K562 (cell line): ENCODE results near the gene SOX30. TPM values are rescaled to one million over a fixed set of nuclear protein-coding genes. Genes with fewer than 3 reads are reported as not detected.

Experiments used
- ATAC-seq: fragments of 200-7000 bp; cut with Tn5 transposase; 3 replicates; pipeline ENCODE4 v1.9.1; 2020; ENCODE audit warnings: moderate library complexity
- BruUV-seq: library from RNA; stranded (reverse); fragments of 400-500 nt; replicated peaks from 2 replicates; lab custom pipeline; 2021; lab: Mats Ljungman, UMichigan
- CTCF ChIA-PET: fragments of 300-600 bp; formaldehyde crosslinking; extraction: SDS; loops from one replicate; lab custom pipeline; 2021; ENCODE audit warnings: low intra/inter-chr PET ratio; lab: Yijun Ruan, JAX
- POLR2A ChIA-PET: fragments of 300-600, 350-650 bp; sonication (Branson Sonifier 250); formaldehyde crosslinking; extraction: SDS; loops from one replicate; lab custom pipeline; 2021; ENCODE audit warnings: antibody characterized with exemption, inconsistent platforms; lab: Yijun Ruan, JAX
- DNase-seq, 4 experiments: peaks; one replicate each; pipeline versions ENCODE4 v3.0.0 to v3.0.0-alpha.2; 2011 to 2018; ENCODE audit warnings: low spot score in 3 of 4, mixed read lengths in 3 of 4; ENCODE audit errors: extremely low read depth in 1 of 4
- FAIRE-seq: peaks from 2 replicates; lab custom pipeline; 2011; peaks lifted over from hg19 to GRCh38; lab: Jason Lieb, UNC
- H2AFZ ChIP-seq: 2 replicates; pipeline ENCODE4 v1.6.0; 2011; ENCODE audit warnings: low read depth, low read length, control low read depth, inconsistent platforms
- H3K27ac ChIP-seq: fragments of 200-600 bp; 3 replicates; pipeline ENCODE4 v1.8.0; 2011; ENCODE audit warnings: low read depth, mild to moderate bottlenecking, control low read depth, inconsistent platforms, low read length, moderate library complexity, mixed read lengths; ENCODE audit errors: extremely low read depth
- H3K27me3 ChIP-seq, 2 experiments: fragments of 300-600 bp in 1 of 2; 2 replicates in 1 of 2; 3 replicates in 1 of 2; pipeline versions ENCODE4 v1.6.0 to v1.8.0; 2011; ENCODE audit warnings: inconsistent platforms in 2 of 2, low read length in 2 of 2, mild to moderate bottlenecking in 1 of 2, mixed read lengths in 1 of 2, moderate library complexity in 1 of 2; ENCODE audit not compliant: control insufficient read depth in 2 of 2, insufficient read depth in 2 of 2
- H3K36me3 ChIP-seq: fragments of 300-600 bp; 3 replicates; pipeline ENCODE4 v1.8.0; 2011; ENCODE audit warnings: mild to moderate bottlenecking, low read length, inconsistent platforms; ENCODE audit not compliant: control insufficient read depth, insufficient read depth
- H3K4me1 ChIP-seq, 2 experiments: fragments of 200-600 bp in 1 of 2; replicated peaks in 1 of 2; 2 replicates in 1 of 2; 3 replicates in 1 of 2; pipeline versions ENCODE4 v1.5.1 to v1.8.0; 2011; ENCODE audit warnings: inconsistent platforms in 2 of 2, low read length in 2 of 2, mild to moderate bottlenecking in 1 of 2, mixed read lengths in 1 of 2, moderate library complexity in 1 of 2; ENCODE audit not compliant: control insufficient read depth in 2 of 2, insufficient read depth in 2 of 2
- H3K4me2 ChIP-seq: 2 replicates; pipeline ENCODE4 v1.6.1; 2011; ENCODE audit warnings: low read length, control low read depth, inconsistent platforms, mixed read lengths; ENCODE audit not compliant: insufficient read depth
- H3K4me3 ChIP-seq: fragments of 200-600 bp; sonication (generic), shearing (Covaris generic); 2 replicates; pipeline ENCODE4 v1.5.1; 2016; ENCODE audit warnings: control low read depth, inconsistent platforms
- H3K79me2 ChIP-seq: fragments of 200-600 bp; 3 replicates; pipeline ENCODE4 v1.8.0; 2011; ENCODE audit warnings: low read length, inconsistent platforms; ENCODE audit not compliant: control insufficient read depth, insufficient read depth
- H3K9ac ChIP-seq, 2 experiments: 2 replicates each; pipeline versions ENCODE4 v1.6.0 to v1.6.1; 2011; ENCODE audit warnings: low read depth in 2 of 2, low read length in 2 of 2, control low read depth in 1 of 2, inconsistent platforms in 1 of 2, mild to moderate bottlenecking in 1 of 2, mixed read lengths in 1 of 2; ENCODE audit not compliant: insufficient read depth in 1 of 2
- H3K9me1 ChIP-seq: one replicate; pipeline ENCODE4 v1.6.0; 2011; ENCODE audit warnings: inconsistent platforms, mild to moderate bottlenecking, low read length, moderate library complexity; ENCODE audit not compliant: control insufficient read depth, insufficient read depth
- H3K9me3 ChIP-seq: replicated peaks from 2 replicates; pipeline ENCODE4 v1.5.1; 2011; ENCODE audit warnings: low read depth, low read length, inconsistent platforms; ENCODE audit not compliant: control insufficient read depth, insufficient read depth
- H4K20me1 ChIP-seq: replicated peaks from 2 replicates; pipeline ENCODE4 v1.6.1; 2011; ENCODE audit warnings: low read length, inconsistent platforms, mixed read lengths; ENCODE audit not compliant: control insufficient read depth, insufficient read depth
- ARHGAP35 ChIP-seq: fragments of 450-650 bp; IDR thresholded peaks from 2 replicates; pipeline ENCODE4 v1.6.1; 2018; ENCODE audit not compliant: partially characterized antibody
- BRD9 ChIP-seq: fragments of 450-650 bp; IDR thresholded peaks from 2 replicates; pipeline ENCODE4 v1.6.1; 2018; ENCODE audit warnings: low read depth; ENCODE audit not compliant: partially characterized antibody
- HEY1 ChIP-seq: fragments of 250-450 bp; sonication (Bioruptor Pico); IDR thresholded peaks from 2 replicates; pipeline ENCODE4 v1.5.0; 2020; ENCODE audit warnings: mild to moderate bottlenecking, moderate library complexity, borderline replicate concordance
- KDM5B ChIP-seq: fragments of 200-600 bp; sonication (generic); IDR thresholded peaks from 2 replicates; pipeline ENCODE4 v1.6.1; 2012; ENCODE audit warnings: low read depth, mild to moderate bottlenecking, moderate library complexity, low read length, control low read depth, inconsistent platforms; ENCODE audit not compliant: insufficient replicate concordance
- NFXL1 ChIP-seq: fragments of 450-650 bp; formaldehyde crosslinking; IDR thresholded peaks from 2 replicates; pipeline ENCODE4 v1.4.0; 2021; ENCODE audit warnings: mild to moderate bottlenecking
- ZKSCAN3 ChIP-seq: fragments of 250-450 bp; sonication (Bioruptor Pico); IDR thresholded peaks from 2 replicates; pipeline ENCODE4 v1.4.0; 2020
- WGBS: fragments of 100-300 bp; shearing (Covaris generic); methylation state at CpG from one replicate; pipeline ENCODE4 v1.1.6; 2016; ENCODE audit warnings: low coverage, mixed read lengths; ENCODE audit not compliant: insufficient coverage; ENCODE audit errors: missing lambda C conversion rate; 5-methylcytosine and 5-hydroxymethylcytosine counted together
- in situ Hi-C: fragments of 300-500 bp; cut with MboI; formaldehyde crosslinking; loops from 4 replicates; pipeline ENCODE4 v1.15.0; 2018; ENCODE audit warnings: inconsistent platforms, mixed read lengths
- intact Hi-C: fragments of 100-400 bp; cut with micrococcal nuclease; formaldehyde crosslinking; loops from 2 replicates; pipeline ENCODE4 v1.14.2; 2022
- polyA plus RNA-seq, 8 experiments: library from polyadenylated mRNA; depleted of rRNA in 4 of 8; stranded (reverse) in 5 of 8; unstranded in 3 of 8; fragments of >200 nt; fragmentation: Nextera tagmentation in 2 of 8; fragmentation: Illumina TruSeq in 1 of 8; extraction: Ambion mirVana in 2 of 8; extraction: Trizol in 1 of 8; gene quantifications; 2 replicates each; pipeline versions ENCODE4 v1.2.1 to v1.2.3, GENCODE V29; 2011 to 2014; ENCODE audit warnings: inconsistent platforms in 1 of 8, missing spikeins in 1 of 8
- total RNA-seq, 7 experiments: library from RNA; depleted of rRNA in 6 of 7; stranded (reverse); fragments of >200 nt in 6 of 7; fragmentation: Illumina TruSeq in 2 of 7; extraction: Trizol in 2 of 7; gene quantifications; 2 replicates each; pipeline versions ENCODE4 v1.2.1 to v1.2.3, GENCODE V29; 2011 to 2021; ENCODE audit warnings: low replicate concordance in 1 of 7
- TF ChIP-seq, protein P1 (sequence below): fragments of 450-650 bp; IDR thresholded peaks from 2 replicates; pipeline ENCODE4 v1.7.1; 2018; ENCODE audit warnings: mild to moderate bottlenecking, low read depth; ENCODE audit not compliant: partially characterized antibody
- TF ChIP-seq, protein P2 (sequence below): conservative IDR thresholded peaks from 2 replicates; pipeline ENCODE4 v1.6.1; 2011; ENCODE audit warnings: low read depth, mild to moderate bottlenecking, low read length; ENCODE audit not compliant: control insufficient read depth
- TF ChIP-seq, protein P3 (sequence below): fragments of 250-450 bp; sonication (Bioruptor Pico); IDR thresholded peaks from 2 replicates; pipeline ENCODE4 v1.4.0; 2020; ENCODE audit warnings: mild to moderate bottlenecking, moderate library complexity

Gene SOX30
- total and polyA plus RNA-seq, 9 of the 15 experiments (the other 6 are each of a cell fraction or from before 2014, with no cell fraction given) = not detected

DNA sequence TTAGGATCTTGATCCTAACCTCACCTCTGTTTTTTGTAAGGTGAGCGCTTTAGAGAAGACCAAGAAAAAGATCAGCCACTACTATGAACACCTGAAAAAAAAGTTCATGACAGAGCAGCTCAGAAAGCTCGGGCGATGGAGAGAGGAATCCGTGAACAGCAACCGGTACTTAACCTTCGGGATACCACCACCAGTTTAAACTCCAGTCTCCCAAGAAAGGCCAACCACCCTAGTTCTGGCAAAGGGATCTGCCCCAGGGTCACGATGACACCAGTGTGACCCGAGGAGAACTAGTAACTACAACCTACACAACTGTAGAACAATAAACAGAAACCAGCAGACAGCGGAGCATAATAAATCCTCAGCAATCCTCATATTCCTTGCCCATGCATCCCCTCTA, 27.6 kb upstream of the SOX30 start (continued):
- no peak for TF ChIP-seq KDM5B
- TF ChIP-seq ZKSCAN3 (CRISPR knock-in tag) = no peak
- TF ChIP-seq HEY1 = no peak
- TF ChIP-seq, protein P1, sequence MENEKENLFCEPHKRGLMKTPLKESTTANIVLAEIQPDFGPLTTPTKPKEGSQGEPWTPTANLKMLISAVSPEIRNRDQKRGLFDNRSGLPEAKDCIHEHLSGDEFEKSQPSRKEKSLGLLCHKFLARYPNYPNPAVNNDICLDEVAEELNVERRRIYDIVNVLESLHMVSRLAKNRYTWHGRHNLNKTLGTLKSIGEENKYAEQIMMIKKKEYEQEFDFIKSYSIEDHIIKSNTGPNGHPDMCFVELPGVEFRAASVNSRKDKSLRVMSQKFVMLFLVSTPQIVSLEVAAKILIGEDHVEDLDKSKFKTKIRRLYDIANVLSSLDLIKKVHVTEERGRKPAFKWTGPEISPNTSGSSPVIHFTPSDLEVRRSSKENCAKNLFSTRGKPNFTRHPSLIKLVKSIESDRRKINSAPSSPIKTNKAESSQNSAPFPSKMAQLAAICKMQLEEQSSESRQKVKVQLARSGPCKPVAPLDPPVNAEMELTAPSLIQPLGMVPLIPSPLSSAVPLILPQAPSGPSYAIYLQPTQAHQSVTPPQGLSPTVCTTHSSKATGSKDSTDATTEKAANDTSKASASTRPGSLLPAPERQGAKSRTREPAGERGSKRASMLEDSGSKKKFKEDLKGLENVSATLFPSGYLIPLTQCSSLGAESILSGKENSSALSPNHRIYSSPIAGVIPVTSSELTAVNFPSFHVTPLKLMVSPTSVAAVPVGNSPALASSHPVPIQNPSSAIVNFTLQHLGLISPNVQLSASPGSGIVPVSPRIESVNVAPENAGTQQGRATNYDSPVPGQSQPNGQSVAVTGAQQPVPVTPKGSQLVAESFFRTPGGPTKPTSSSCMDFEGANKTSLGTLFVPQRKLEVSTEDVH = no peak
- TF ChIP-seq, protein P2, sequence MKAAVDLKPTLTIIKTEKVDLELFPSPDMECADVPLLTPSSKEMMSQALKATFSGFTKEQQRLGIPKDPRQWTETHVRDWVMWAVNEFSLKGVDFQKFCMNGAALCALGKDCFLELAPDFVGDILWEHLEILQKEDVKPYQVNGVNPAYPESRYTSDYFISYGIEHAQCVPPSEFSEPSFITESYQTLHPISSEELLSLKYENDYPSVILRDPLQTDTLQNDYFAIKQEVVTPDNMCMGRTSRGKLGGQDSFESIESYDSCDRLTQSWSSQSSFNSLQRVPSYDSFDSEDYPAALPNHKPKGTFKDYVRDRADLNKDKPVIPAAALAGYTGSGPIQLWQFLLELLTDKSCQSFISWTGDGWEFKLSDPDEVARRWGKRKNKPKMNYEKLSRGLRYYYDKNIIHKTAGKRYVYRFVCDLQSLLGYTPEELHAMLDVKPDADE = no peak
- TF ChIP-seq NFXL1 = no peak
- no peak for TF ChIP-seq ARHGAP35

DNA sequence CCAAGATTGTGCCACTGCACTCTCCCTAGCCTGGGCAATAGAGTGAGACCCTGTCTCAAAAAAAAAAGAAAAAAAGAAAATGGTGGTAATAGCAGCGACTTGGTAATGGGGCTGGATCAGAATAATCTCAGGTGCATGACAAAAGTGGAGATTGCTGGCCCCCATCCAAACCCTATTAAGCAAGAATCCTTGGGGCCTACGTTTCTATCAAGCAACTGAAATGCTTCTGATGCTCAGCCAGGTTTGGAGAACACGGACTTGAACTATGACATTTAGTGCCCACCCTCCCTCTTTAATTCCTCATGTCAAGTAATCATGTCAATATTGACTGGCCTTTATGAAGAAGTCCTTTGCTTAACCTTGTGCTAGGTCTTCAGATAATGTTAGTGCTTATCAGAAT, 25.7 kb upstream of the SOX30 start:
- no peak overlapping the region for H2AFZ ChIP-seq
- no peaks in the 10 kb centered on the region for H4K20me1 ChIP-seq
- TF ChIP-seq BRD9 = no peak
- TF ChIP-seq, protein P3, sequence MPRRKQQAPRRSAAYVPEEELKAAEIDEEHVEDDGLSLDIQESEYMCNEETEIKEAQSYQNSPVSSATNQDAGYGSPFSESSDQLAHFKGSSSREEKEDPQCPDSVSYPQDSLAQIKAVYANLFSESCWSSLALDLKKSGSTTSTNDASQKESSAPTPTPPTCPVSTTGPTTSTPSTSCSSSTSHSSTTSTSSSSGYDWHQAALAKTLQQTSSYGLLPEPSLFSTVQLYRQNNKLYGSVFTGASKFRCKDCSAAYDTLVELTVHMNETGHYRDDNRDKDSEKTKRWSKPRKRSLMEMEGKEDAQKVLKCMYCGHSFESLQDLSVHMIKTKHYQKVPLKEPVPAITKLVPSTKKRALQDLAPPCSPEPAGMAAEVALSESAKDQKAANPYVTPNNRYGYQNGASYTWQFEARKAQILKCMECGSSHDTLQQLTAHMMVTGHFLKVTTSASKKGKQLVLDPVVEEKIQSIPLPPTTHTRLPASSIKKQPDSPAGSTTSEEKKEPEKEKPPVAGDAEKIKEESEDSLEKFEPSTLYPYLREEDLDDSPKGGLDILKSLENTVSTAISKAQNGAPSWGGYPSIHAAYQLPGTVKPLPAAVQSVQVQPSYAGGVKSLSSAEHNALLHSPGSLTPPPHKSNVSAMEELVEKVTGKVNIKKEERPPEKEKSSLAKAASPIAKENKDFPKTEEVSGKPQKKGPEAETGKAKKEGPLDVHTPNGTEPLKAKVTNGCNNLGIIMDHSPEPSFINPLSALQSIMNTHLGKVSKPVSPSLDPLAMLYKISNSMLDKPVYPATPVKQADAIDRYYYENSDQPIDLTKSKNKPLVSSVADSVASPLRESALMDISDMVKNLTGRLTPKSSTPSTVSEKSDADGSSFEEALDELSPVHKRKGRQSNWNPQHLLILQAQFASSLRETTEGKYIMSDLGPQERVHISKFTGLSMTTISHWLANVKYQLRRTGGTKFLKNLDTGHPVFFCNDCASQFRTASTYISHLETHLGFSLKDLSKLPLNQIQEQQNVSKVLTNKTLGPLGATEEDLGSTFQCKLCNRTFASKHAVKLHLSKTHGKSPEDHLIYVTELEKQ (CRISPR knock-in tag) = no peak
- no peaks in the 10 kb centered on the region for H3K79me2 ChIP-seq
- intact Hi-C loops (no loop called here), in situ Hi-C loops (no loop called here)
- DNase-seq (no peak), ATAC-seq (no peak), FAIRE-seq (no peak)
- H3K4me1 ChIP-seq = no peaks in the 10 kb centered on the region
- no peak overlapping the region for H3K9ac ChIP-seq
- ChIA-PET CTCF (no interaction called here), POLR2A (no interaction called here)
- BruUV-seq = no TSS peak
- no peaks in the 10 kb centered on the region for H3K9me3 ChIP-seq
- H3K9me1 ChIP-seq = no peaks in the 10 kb centered on the region
- no peaks in the 10 kb centered on the region for H3K36me3 ChIP-seq
- no peak overlapping the region for H3K27ac ChIP-seq
- 0% methylated on average over 3 of the region's 3 CpGs for WGBS
- no peak overlapping the region for H3K4me2 ChIP-seq
- peaks cover 10 to 34% of the 10 kb centered on the region in 2 experiments for H3K27me3 ChIP-seq
- no peak overlapping the region for H3K4me3 ChIP-seq
